Measurements from ENCODE around the gene SHROOM4.

The SHROOM4 gene

DNA sequence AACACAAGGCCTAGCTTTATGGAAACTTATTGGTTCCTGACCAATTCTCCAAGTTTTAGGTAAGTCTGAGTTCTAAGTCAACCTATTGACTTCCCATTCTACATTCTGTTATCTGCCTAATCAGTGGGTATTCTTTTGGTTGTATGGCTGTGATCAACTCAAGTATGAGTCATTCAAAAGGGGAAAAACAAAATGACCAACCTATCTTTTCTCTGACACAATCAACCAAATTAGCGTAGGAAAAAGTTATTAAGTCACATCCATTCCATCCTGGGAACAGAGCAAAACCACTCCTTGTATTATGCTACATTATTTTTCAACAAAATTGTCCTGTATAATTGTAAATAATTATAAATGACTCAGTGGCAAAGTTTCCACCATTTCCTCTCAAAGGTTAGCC is 136.2 kb downstream of the SHROOM4 start:
- Histone ChIP-seq H3K4me3 (ENCODE audit: low read depth, low read length) (no peak overlapping the region), H3K27me3 (replicated peaks) (no peaks in the 10 kb centered on the region), H3K36me3 (replicated peaks) (no peaks in the 10 kb centered on the region), H3K27ac (no peak overlapping the region)
- TF ChIP-seq CTCF (IDR thresholded peaks at IDR 0.05; ENCODE audit: low read depth, low read length, missing control alignments): no peak
- DNase-seq: no peak
- in situ Hi-C loops (cut with HindIII; ENCODE audit: low pct_ligation_motif_present, low sequenced_read_pairs): no loop called here

DNA sequence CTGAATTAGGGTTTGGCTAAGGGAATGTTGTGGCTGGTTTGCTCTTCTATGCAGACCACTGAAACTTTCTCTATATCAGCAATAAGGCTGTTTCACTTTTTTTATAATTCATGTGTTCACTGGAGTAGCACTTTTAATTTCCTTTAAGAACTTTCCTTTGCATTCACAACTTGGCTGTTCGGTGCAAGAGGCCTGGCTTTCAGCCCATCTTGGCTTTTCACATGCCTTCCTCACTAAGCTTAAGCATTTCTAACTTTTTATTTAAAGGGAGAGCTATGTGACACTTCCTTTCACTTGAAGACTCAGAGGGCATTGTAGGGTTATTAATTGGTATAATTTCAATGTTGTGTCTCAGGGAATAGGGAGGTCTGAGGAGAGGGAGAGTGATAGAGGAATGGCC is 142.3 kb downstream of the SHROOM4 start:
- no peak for DNase-seq
- TF ChIP-seq CTCF (IDR thresholded peaks at IDR 0.05; ENCODE audit: low read depth, low read length, missing control alignments): no peak
- in situ Hi-C loops (cut with HindIII; ENCODE audit: low pct_ligation_motif_present, low sequenced_read_pairs): no loop called here
- Histone ChIP-seq H3K36me3 (replicated peaks) (no peaks in the 10 kb centered on the region), H3K27me3 (replicated peaks) (no peaks in the 10 kb centered on the region), H3K4me3 (ENCODE audit: low read depth, low read length) (no peak overlapping the region), H3K27ac (no peak overlapping the region)

- in situ Hi-C loops (cut with HindIII; ENCODE audit: low pct_ligation_motif_present, low sequenced_read_pairs): no loop called here
- no peak overlapping the region for H3K27ac ChIP-seq
- no peak overlapping the region for H3K4me3 ChIP-seq (ENCODE audit: low read depth, low read length)
- H3K36me3 ChIP-seq (replicated peaks): no peaks in the 10 kb centered on the region
- DNase-seq: no peak
- TF ChIP-seq CTCF (IDR thresholded peaks at IDR 0.05; ENCODE audit: low read depth, low read length, missing control alignments): no peak
- H3K27me3 ChIP-seq (replicated peaks): no peaks in the 10 kb centered on the region
Observed at GRCh38 chrX:50668860-50669259, 145.1 kb downstream of the SHROOM4 start.

DNA sequence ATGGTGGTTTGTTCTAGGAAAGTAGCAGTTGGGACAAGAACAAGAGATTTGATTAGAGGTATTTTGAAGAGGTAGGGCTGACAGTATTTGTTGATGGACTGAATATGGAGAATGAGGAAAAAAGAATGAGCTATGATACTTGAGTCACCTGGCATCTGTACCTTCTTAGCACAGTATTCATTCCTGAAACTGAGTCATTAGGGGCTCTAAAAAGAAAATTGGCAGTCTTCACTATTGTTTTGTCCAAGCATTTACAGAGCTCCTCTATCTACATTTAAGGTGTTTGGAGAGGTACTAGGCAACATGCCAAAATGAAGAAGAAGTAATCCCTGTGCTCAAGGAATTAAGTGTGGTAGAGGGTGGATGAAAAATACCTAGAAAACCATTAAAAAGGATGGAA is 165.8 kb downstream of the SHROOM4 start:
- H3K27ac ChIP-seq: no peak overlapping the region
- no peak for DNase-seq
- no peak for TF ChIP-seq CTCF (IDR thresholded peaks at IDR 0.05; ENCODE audit: low read depth, low read length, missing control alignments)
- H3K4me3 ChIP-seq (ENCODE audit: low read depth, low read length): no peak overlapping the region
- H3K36me3 ChIP-seq (replicated peaks): no peaks in the 10 kb centered on the region
- in situ Hi-C loops (cut with HindIII; ENCODE audit: low pct_ligation_motif_present, low sequenced_read_pairs): no loop called here
- H3K27me3 ChIP-seq (replicated peaks): no peaks in the 10 kb centered on the region

- Histone ChIP-seq H3K27me3 (replicated peaks) (no peaks in the 10 kb centered on the region), H3K27ac (no peak overlapping the region), H3K36me3 (replicated peaks) (no peaks in the 10 kb centered on the region), H3K4me3 (ENCODE audit: low read depth, low read length) (no peak overlapping the region)
- in situ Hi-C loops (cut with HindIII; ENCODE audit: low pct_ligation_motif_present, low sequenced_read_pairs): no loop called here
- DNase-seq: no peak
- no peak for TF ChIP-seq CTCF (IDR thresholded peaks at IDR 0.05; ENCODE audit: low read depth, low read length, missing control alignments)
Observed at GRCh38 chrX:50644496-50644895, 169.5 kb downstream of the SHROOM4 start.

DNA sequence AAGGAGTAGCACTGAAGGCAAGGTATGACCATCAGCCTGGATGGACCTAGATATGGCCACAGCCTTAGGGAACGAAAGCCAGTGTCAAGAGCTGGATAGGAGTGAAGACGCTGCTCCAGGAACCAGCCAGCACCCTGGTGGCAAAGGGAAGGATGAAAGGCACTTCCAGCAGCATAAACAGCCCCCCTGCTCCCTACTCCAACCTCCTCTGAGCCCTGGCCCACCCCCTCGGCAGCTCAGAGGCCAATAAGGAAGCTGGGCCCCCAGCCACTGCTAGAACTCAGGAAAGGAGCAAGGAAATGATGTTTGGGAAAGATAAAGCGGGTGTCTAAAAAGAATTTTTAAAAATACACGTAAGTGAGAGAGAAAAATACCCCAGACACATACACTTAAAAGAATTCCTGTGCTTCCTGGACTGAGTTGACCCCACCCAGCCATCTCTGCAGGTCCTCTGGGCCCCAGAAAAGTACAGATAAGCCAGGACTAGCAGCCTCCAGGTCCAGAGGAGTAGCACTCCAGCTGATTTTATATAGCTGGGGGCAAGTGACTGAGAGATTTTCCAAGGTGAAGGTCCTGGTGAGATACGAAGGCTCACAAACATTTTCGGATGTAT is 170.4 kb downstream of the SHROOM4 start:
- Histone ChIP-seq H3K4me3 (ENCODE audit: low read depth, low read length) (no peak overlapping the region), H3K36me3 (replicated peaks) (no peaks in the 10 kb centered on the region), H3K27ac (no peak overlapping the region), H3K27me3 (replicated peaks) (no peaks in the 10 kb centered on the region)
- in situ Hi-C loops (cut with HindIII; ENCODE audit: low pct_ligation_motif_present, low sequenced_read_pairs): no loop called here
- DNase-seq: no peak
- no peak for TF ChIP-seq CTCF (IDR thresholded peaks at IDR 0.05; ENCODE audit: low read depth, low read length, missing control alignments)
